B cell (primary cell): Measurements from ENCODE around the gene ATP8B1. TPM values are rescaled to one million over a fixed set of nuclear protein-coding genes. Genes with fewer than 3 reads are reported as not detected.

Source experiments
- ATAC-seq: fragments of 200-7000 bp; cut with Tn5 transposase; one replicate; pipeline ENCODE4 v1.10.0; 2021; ENCODE audit warnings: low read depth, mild to moderate bottlenecking, moderate number of reproducible peaks, moderate library complexity
- CTCF ChIA-PET: fragments of 350-600 bp; sonication (Branson Sonifier 250); formaldehyde crosslinking; loops from one replicate; lab custom pipeline; 2021; ENCODE audit warnings: antibody characterized with exemption, inconsistent platforms; lab: Charles Lee
- POLR2A ChIA-PET: fragments of 350-600 bp; sonication (Branson Sonifier 250); formaldehyde crosslinking; loops from one replicate; lab custom pipeline; 2021; ENCODE audit warnings: antibody characterized with exemption; lab: Charles Lee
- DNase-seq: peaks from one replicate; pipeline ENCODE4 v3.0.0; 2013
- H2AFZ ChIP-seq: 2 replicates; pipeline ENCODE4 v1.6.1; 2012; ENCODE audit warnings: mild to moderate bottlenecking, low read depth, low read length; ENCODE audit not compliant: insufficient read depth, poor library complexity, severe bottlenecking
- H3K27ac ChIP-seq, 2 donors: 1 replicate in 1 of 2; 2 replicates in 1 of 2; pipeline ENCODE4 v1.5.1; 2012 to 2013; ENCODE audit warnings: low read length in 2 of 2, mild to moderate bottlenecking in 2 of 2, moderate library complexity in 1 of 2
- H3K27me3 ChIP-seq, 4 experiments: fragments of 200-600 bp in 1 of 4; sonication (generic) in 1 of 4; replicated peaks in 1 of 4; 1 replicate in 2 of 4; 2 replicates in 2 of 4; pipeline versions ENCODE4 v1.6.1 to v1.7.0; 2013 to 2016; ENCODE audit warnings: low read length in 3 of 4, mild to moderate bottlenecking in 2 of 4, mixed read lengths in 1 of 4, moderate library complexity in 1 of 4; ENCODE audit not compliant: insufficient read depth in 4 of 4, control insufficient read depth in 3 of 4; ENCODE audit errors: control extremely low read depth in 1 of 4
- H3K36me3 ChIP-seq, 2 experiments: replicated peaks in 1 of 2; 1 replicate in 1 of 2; 2 replicates in 1 of 2; pipeline versions ENCODE4 v1.6.1 to v1.7.1; 2013; ENCODE audit warnings: low read length in 1 of 2; ENCODE audit not compliant: insufficient read depth in 2 of 2, control insufficient read depth in 1 of 2; ENCODE audit errors: control extremely low read depth in 1 of 2, extremely low read depth in 1 of 2
- H3K4me1 ChIP-seq, 2 donors: fragments of 200-600 bp in 1 of 2; sonication (generic) in 1 of 2; 1 replicate in 1 of 2; 2 replicates in 1 of 2; pipeline versions ENCODE4 v1.5.1 to v1.6.1; 2013 to 2017; ENCODE audit warnings: low read length in 2 of 2; ENCODE audit not compliant: control insufficient read depth in 2 of 2, insufficient read depth in 2 of 2
- H3K4me2 ChIP-seq: replicated peaks from 2 replicates; pipeline ENCODE3; 2012; ENCODE audit warnings: mild to moderate bottlenecking, low read depth, low read length; ENCODE audit not compliant: poor library complexity, severe bottlenecking
- H3K4me3 ChIP-seq, 5 experiments: fragments of 200-600 bp in 1 of 5; sonication (generic) in 1 of 5; 1 replicate in 3 of 5; 2 replicates in 2 of 5; pipeline versions ENCODE4 v1.5.1 to v1.7.0; 2011 to 2016; ENCODE audit warnings: low read length in 4 of 5, mild to moderate bottlenecking in 4 of 5, low read depth in 2 of 5, control low read depth in 1 of 5, moderate library complexity in 1 of 5; ENCODE audit not compliant: insufficient read depth in 1 of 5; ENCODE audit errors: control extremely low read depth in 1 of 5, extremely low read depth in 1 of 5
- H3K79me2 ChIP-seq: fragments of 200-600 bp; sonication (generic); one replicate; pipeline ENCODE4 v1.6.0; 2016; ENCODE audit warnings: low read length; ENCODE audit not compliant: control insufficient read depth, insufficient read depth
- H3K9ac ChIP-seq: fragments of 200-600 bp; sonication (generic); 2 replicates; pipeline ENCODE4 v1.6.1; 2017; ENCODE audit warnings: mild to moderate bottlenecking, low read length, moderate library complexity
- H3K9me3 ChIP-seq, 3 donors: one replicate each; pipeline versions ENCODE4 v1.6.1 to v1.7.1; 2013; ENCODE audit warnings: low read length in 2 of 3; ENCODE audit not compliant: control insufficient read depth in 2 of 3, insufficient read depth in 1 of 3; ENCODE audit errors: control extremely low read depth in 1 of 3
- H4K20me1 ChIP-seq: 2 replicates; pipeline ENCODE4 v1.6.0; 2012; ENCODE audit warnings: mild to moderate bottlenecking, low read length; ENCODE audit not compliant: insufficient read depth, control insufficient read depth, poor library complexity, severe bottlenecking
- H3K27ac Mint-ChIP-seq: one replicate; pipeline ENCODE4 v1.8.0; 2021; ENCODE audit warnings: mixed read lengths
- H3K27me3 Mint-ChIP-seq: one replicate; pipeline ENCODE4 v1.8.0; 2021; ENCODE audit warnings: mixed read lengths
- H3K4me1 Mint-ChIP-seq: one replicate; pipeline ENCODE4 v1.8.0; 2021; ENCODE audit warnings: mixed read lengths
- H3K4me3 Mint-ChIP-seq: one replicate; pipeline ENCODE4 v1.8.0; 2021; ENCODE audit warnings: mixed read lengths
- H3K9me3 Mint-ChIP-seq: one replicate; pipeline ENCODE4 v1.8.0; 2022; ENCODE audit warnings: mixed read lengths; ENCODE audit not compliant: insufficient read depth
- CTCF ChIP-seq: fragments of 200-600 bp; IDR thresholded peaks from one replicate; pipeline ENCODE4 v1.8.0; 2022; ENCODE audit warnings: antibody characterized with exemption, mild to moderate bottlenecking
- EZH2 ChIP-seq: IDR thresholded peaks from 2 replicates; pipeline ENCODE4 v1.6.1; 2012; ENCODE audit warnings: borderline replicate concordance, low read depth, mild to moderate bottlenecking, moderate library complexity, low read length; ENCODE audit not compliant: insufficient read depth, poor library complexity, severe bottlenecking
- WGBS: methylation state at CpG from one replicate; pipeline ENCODE4 v1.1.5; 2013; ENCODE audit warnings: missing lambda C conversion rate; ENCODE audit not compliant: insufficient coverage; 5-methylcytosine and 5-hydroxymethylcytosine counted together
- intact Hi-C: fragments of 100-400 bp; cut with micrococcal nuclease; formaldehyde crosslinking; loops from one replicate; pipeline ENCODE4 v1.10.0; 2022
- polyA plus RNA-seq: library from polyadenylated mRNA; depleted of rRNA; stranded (reverse); fragments of >200 nt; gene quantifications from 2 replicates; pipeline ENCODE4 v1.2.3, GENCODE V29; 2012
- total RNA-seq, 2 donors: library from RNA; stranded (reverse); fragments of 120-200 nt in 1 of 2; gene quantifications; 1 replicate in 1 of 2; 2 replicates in 1 of 2; pipeline versions ENCODE4 v1.2.3 to v1.2.4, GENCODE V29; 2013 to 2022

ATP8B1 gene
- total and polyA plus RNA-seq, 2 donors (not counting 1 experiment from before 2014, with no cell fraction given), result 0.27 TPM; not detected in 1

DNA sequence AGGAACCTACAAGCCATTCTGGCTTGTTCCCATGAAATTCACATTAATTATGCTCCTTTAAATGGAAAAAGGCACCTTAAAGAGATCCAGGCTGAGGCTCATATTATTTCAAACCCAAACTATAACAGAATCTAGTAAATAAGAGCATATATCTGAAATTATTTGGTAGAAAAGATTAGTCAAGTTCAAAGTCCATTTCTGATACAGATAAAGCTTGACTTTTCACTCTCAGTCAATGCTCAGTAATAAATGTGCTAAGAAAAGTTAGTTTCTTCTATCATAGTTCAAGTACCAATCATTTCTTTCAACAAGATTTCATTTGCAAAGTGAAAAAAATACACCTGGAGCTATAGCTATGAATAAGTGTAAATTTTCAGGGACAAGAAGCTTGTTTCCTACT is 119.6 kb downstream of the ATP8B1 start:
- ChIA-PET CTCF (no interaction called here), POLR2A (no interaction called here)
- Mint-ChIP-seq H3K27me3 (no peaks in the 10 kb centered on the region), H3K4me3 (no peak overlapping the region), H3K4me1 (peaks cover 57% of the 10 kb centered on the region), H3K27ac (peak overlapping the region; percentile 33), H3K9me3 (peaks cover 2% of the 10 kb centered on the region)
- H3K27me3 ChIP-seq, result no peaks in the 10 kb centered on the region
- no peak for ATAC-seq
- H3K27ac ChIP-seq, result no peak overlapping the region
- H2AFZ ChIP-seq, result no peak overlapping the region
- intact Hi-C loops, result no loop called here
- H3K9ac ChIP-seq, result no peak overlapping the region
- peaks cover 93% of the 10 kb centered on the region for H3K79me2 ChIP-seq
- peaks cover 0 to 9% (median 0%) of the 10 kb centered on the region in 3 donors for H3K9me3 ChIP-seq
- no peak overlapping the region for H3K4me3 ChIP-seq
- H3K4me1 ChIP-seq, result peaks cover 2 to 7% of the 10 kb centered on the region in 2 donors
- TF ChIP-seq CTCF (no peak), EZH2 (no peak)
- no peak for DNase-seq
- H3K36me3 ChIP-seq, result peaks cover 0 to 11% of the 10 kb centered on the region in 2 experiments
- H4K20me1 ChIP-seq, result peaks cover 83% of the 10 kb centered on the region
- H3K4me2 ChIP-seq, result no peak overlapping the region

- Mint-ChIP-seq H3K27ac (no peak overlapping the region), H3K4me1 (peaks cover 36% of the 10 kb centered on the region), H3K4me3 (no peak overlapping the region), H3K9me3 (peaks cover 6% of the 10 kb centered on the region), H3K27me3 (no peaks in the 10 kb centered on the region)
- POLR2A ChIA-PET, result no interaction called here
- H4K20me1 ChIP-seq, result peaks cover 81% of the 10 kb centered on the region
- ATAC-seq (no peak), DNase-seq (no peak)
- CTCF ChIA-PET, result no interaction called here
- WGBS, result 100% methylated on average over 5 of the region's 10 CpGs
- no peaks in the 10 kb centered on the region for H3K27me3 ChIP-seq
- H3K27ac ChIP-seq, result no peak overlapping the region
- intact Hi-C loops, result no loop called here
- peaks cover 88% of the 10 kb centered on the region for H3K79me2 ChIP-seq
- H3K4me3 ChIP-seq, result no peak overlapping the region
- peaks cover 0 to 5% of the 10 kb centered on the region in 2 donors for H3K4me1 ChIP-seq
- TF ChIP-seq CTCF, result no peak
- TF ChIP-seq EZH2, result no peak
- no peak overlapping the region for H2AFZ ChIP-seq
- H3K9me3 ChIP-seq, result peaks cover 1 to 5% (median 3%) of the 10 kb centered on the region in 3 donors
- H3K4me2 ChIP-seq, result no peak overlapping the region
- peaks cover 0 to 7% of the 10 kb centered on the region in 2 experiments for H3K36me3 ChIP-seq
- no peak overlapping the region for H3K9ac ChIP-seq
These were observed 125.6 kb downstream of the ATP8B1 start for GRCh38 chr18:57677262-57678211.
